Mesenchymal stem cell (in vitro differentiated cells and primary cell): Measurements from ENCODE around the gene TMEM222.

Experiments used
- DNase-seq: peaks from one replicate; pipeline ENCODE4 v3.0.0-alpha.2; 2013
- H2AFZ ChIP-seq: one replicate; pipeline ENCODE4 v1.6.1; 2013; ENCODE audit warnings: low read depth, mild to moderate bottlenecking, control low read depth, inconsistent platforms, low read length, moderate library complexity
- H2AK5ac ChIP-seq: 2 replicates; pipeline ENCODE4 v1.6.1; 2013; ENCODE audit warnings: low read length, moderate library complexity, mild to moderate bottlenecking, inconsistent platforms; ENCODE audit not compliant: severe bottlenecking
- H2BK120ac ChIP-seq: one replicate; pipeline ENCODE4 v1.6.1; 2013; ENCODE audit warnings: low read depth, mild to moderate bottlenecking, inconsistent platforms, low read length, moderate library complexity
- H2BK12ac ChIP-seq, 2 experiments: one replicate each; pipeline ENCODE4 v1.6.1; 2013; ENCODE audit warnings: inconsistent platforms in 2 of 2, low read length in 2 of 2, mild to moderate bottlenecking in 2 of 2, moderate library complexity in 2 of 2, control low read depth in 1 of 2
- H2BK15ac ChIP-seq: one replicate; pipeline ENCODE4 v1.6.1; 2013; ENCODE audit warnings: mild to moderate bottlenecking, low read depth, inconsistent platforms; ENCODE audit not compliant: poor library complexity, severe bottlenecking
- H2BK5ac ChIP-seq: 2 replicates; pipeline ENCODE4 v1.6.1; 2013; ENCODE audit warnings: low read depth, mild to moderate bottlenecking, low read length, control low read depth, inconsistent platforms; ENCODE audit not compliant: poor library complexity, severe bottlenecking
- H3K14ac ChIP-seq, 2 experiments: one replicate each; pipeline ENCODE4 v1.6.1; 2013; ENCODE audit warnings: inconsistent platforms in 2 of 2, low read length in 2 of 2, control low read depth in 1 of 2, mild to moderate bottlenecking in 1 of 2, moderate library complexity in 1 of 2
- H3K18ac ChIP-seq, 2 experiments: one replicate each; pipeline ENCODE4 v1.6.1; 2013; ENCODE audit warnings: inconsistent platforms in 2 of 2, low read length in 2 of 2, control low read depth in 1 of 2, low read depth in 1 of 2, mild to moderate bottlenecking in 1 of 2
- H3K23ac ChIP-seq, 2 experiments: one replicate each; pipeline ENCODE4 v1.6.1; 2013; ENCODE audit warnings: inconsistent platforms in 2 of 2, low read length in 2 of 2, mild to moderate bottlenecking in 2 of 2, moderate library complexity in 2 of 2, control low read depth in 1 of 2
- H3K27ac ChIP-seq: 2 replicates; pipeline ENCODE4 v1.5.1; 2013; ENCODE audit warnings: mild to moderate bottlenecking, moderate library complexity, low read length, control low read depth, inconsistent platforms; ENCODE audit not compliant: poor library complexity, severe bottlenecking
- H3K27me3 ChIP-seq, 2 experiments: 2 replicates each; pipeline versions ENCODE4 v1.6.1 to v1.7.0; 2013; ENCODE audit warnings: low read length in 2 of 2, mild to moderate bottlenecking in 2 of 2, moderate library complexity in 2 of 2, control low read depth in 1 of 2, inconsistent platforms in 1 of 2; ENCODE audit not compliant: control insufficient read depth in 1 of 2, insufficient read depth in 1 of 2
- H3K36me3 ChIP-seq, 2 experiments: 2 replicates each; pipeline versions ENCODE4 v1.6.1 to v1.7.0; 2013; ENCODE audit warnings: low read length in 2 of 2, control low read depth in 1 of 2, inconsistent platforms in 1 of 2, low read depth in 1 of 2, mild to moderate bottlenecking in 1 of 2; ENCODE audit not compliant: insufficient read depth in 2 of 2, control insufficient read depth in 1 of 2
- H3K4ac ChIP-seq, 2 experiments: one replicate each; pipeline ENCODE4 v1.6.1; 2013; ENCODE audit warnings: inconsistent platforms in 2 of 2, low read length in 2 of 2, mild to moderate bottlenecking in 2 of 2, moderate library complexity in 2 of 2, control low read depth in 1 of 2, low read depth in 1 of 2
- H3K4me1 ChIP-seq: 2 replicates; pipeline ENCODE4 v1.6.1; 2013; ENCODE audit warnings: low read depth, low read length, control low read depth; ENCODE audit not compliant: control insufficient read depth, insufficient read depth
- H3K4me2 ChIP-seq: 2 replicates; pipeline ENCODE4 v1.6.1; 2013; ENCODE audit warnings: low read length, mild to moderate bottlenecking, inconsistent platforms; ENCODE audit not compliant: poor library complexity, severe bottlenecking
- H3K4me3 ChIP-seq, 2 experiments: 2 replicates each; pipeline versions ENCODE4 v1.5.1 to v1.7.0; 2013; ENCODE audit warnings: low read length in 2 of 2, mild to moderate bottlenecking in 2 of 2, control low read depth in 1 of 2, low read depth in 1 of 2; ENCODE audit not compliant: insufficient read depth in 1 of 2
- H3K79me1 ChIP-seq: replicated peaks from 2 replicates; pipeline ENCODE4 v1.6.1; 2013; ENCODE audit warnings: mild to moderate bottlenecking, control low read depth, low read length, inconsistent platforms; ENCODE audit not compliant: poor library complexity, severe bottlenecking
- H3K9ac ChIP-seq: 2 replicates; pipeline ENCODE4 v1.7.0; 2013; ENCODE audit warnings: mild to moderate bottlenecking, low read length, moderate library complexity
- H3K9me3 ChIP-seq: 2 replicates; pipeline ENCODE4 v1.7.0; 2013; ENCODE audit warnings: mild to moderate bottlenecking, low read length; ENCODE audit not compliant: control insufficient read depth
- H4K8ac ChIP-seq: one replicate; pipeline ENCODE4 v1.6.1; 2013; ENCODE audit warnings: inconsistent platforms, mild to moderate bottlenecking, low read length, moderate library complexity
- H4K91ac ChIP-seq: one replicate; pipeline ENCODE4 v1.6.1; 2013; ENCODE audit warnings: mild to moderate bottlenecking, low read length, inconsistent platforms
- WGBS: methylation state at CpG from one replicate; pipeline ENCODE4 v1.1.7; 2013; ENCODE audit warnings: mixed read lengths; 5-methylcytosine and 5-hydroxymethylcytosine counted together

Gene TMEM222

DNA sequence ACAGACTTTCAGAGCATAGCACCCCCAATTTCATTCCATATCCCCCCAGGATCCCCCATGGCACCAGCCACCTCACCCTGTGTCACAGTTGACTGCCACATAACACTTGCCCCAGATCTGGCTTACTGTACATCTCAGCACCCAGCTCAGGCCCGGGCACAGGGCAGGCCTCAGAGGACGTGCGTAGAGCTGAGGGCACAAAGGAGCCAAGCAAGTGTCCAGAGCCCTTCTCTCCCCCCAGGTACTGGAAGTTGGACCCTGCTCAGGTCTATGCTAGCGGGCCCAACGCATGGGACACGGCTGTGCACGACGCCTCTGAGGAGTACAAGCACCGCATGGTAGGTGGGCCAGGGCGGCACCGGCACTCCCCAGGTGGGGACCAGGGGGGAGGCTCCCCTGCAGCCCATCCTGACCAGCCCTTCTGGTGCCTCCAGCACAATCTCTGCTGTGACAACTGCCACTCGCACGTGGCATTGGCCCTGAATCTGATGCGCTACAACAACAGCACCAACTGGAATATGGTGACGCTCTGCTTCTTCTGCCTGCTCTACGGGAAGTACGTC is 11.8 kb downstream of the TMEM222 start:
- Histone ChIP-seq H2AFZ (no peak overlapping the region), H3K27me3 (no peaks in the 10 kb centered on the region), H3K36me3 (peaks cover 70 to 71% of the 10 kb centered on the region in 2 experiments), H3K23ac (no peak overlapping the region), H2BK5ac (no peak overlapping the region), H3K27ac (no peak overlapping the region), H3K4me2 (no peak overlapping the region), H3K4me1 (peaks cover 8% of the 10 kb centered on the region), H3K4ac (no peak overlapping the region), H4K91ac (no peak overlapping the region), H2BK12ac (no peak overlapping the region), H3K79me1 (peaks cover 22% of the 10 kb centered on the region), H2BK120ac (no peak overlapping the region), H3K14ac (no peak overlapping the region), H4K8ac (no peak overlapping the region), H3K4me3 (no peak overlapping the region), H3K9ac (no peak overlapping the region), H2AK5ac (no peak overlapping the region), H3K18ac (no peak overlapping the region), H2BK15ac (no peak overlapping the region), H3K9me3 (no peaks in the 10 kb centered on the region)
- WGBS: 95% methylated on average over 17 of the region's 17 CpGs
- no peak for DNase-seq

DNA sequence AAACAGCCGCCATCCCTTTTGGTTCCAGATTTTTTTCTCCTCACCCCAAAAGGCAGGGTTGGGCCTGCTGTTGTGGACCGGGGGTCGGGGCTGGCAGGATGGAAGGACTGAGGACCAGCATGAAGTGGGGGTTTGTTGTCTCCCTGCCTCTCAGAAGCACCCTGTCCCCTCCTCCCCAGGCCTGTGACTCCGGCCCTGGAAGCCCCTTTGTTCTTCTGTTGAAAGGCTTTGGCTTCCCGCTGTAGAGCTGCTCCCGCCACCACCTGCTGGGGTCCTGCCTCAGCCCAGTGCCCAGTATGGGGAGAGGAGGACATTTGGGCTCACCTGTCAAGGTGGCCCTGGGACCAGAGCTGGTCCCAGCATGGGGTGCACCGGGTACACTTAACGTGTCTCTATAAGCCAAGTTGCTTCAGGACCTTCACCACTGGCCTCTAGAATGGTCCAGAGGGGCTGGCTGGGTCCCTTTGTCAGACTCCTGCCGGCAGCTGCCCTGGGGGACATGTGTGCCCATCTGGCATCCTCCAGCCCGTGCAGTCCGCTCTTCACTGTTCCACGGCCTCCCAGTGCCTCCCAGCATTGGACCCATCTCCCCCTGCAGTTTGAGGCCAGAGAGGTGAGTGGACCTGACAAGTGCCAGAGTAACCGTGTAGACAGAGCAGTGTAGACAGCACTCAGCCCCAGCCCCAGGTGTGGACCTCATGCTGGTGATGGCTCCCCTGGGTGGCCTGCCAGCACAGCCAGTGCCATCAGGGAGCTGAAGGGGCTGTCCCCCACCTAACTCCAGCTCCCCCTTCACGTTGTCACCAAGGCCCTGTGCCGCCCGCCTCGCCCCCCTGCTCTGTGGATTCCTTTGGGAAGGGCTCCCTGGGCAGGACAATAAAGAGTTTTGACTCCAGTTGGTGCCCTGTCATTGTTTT is 13.8 kb downstream of the TMEM222 start:
- Histone ChIP-seq H3K4me1 (peaks cover 15% of the 10 kb centered on the region), H2BK12ac (no peak overlapping the region), H2AFZ (no peak overlapping the region), H2BK15ac (peak overlapping the region; percentile 21), H3K18ac (no peak overlapping the region), H4K8ac (no peak overlapping the region), H2AK5ac (no peak overlapping the region), H3K36me3 (peaks cover 60 to 67% of the 10 kb centered on the region in 2 experiments), H3K27ac (no peak overlapping the region), H3K4me2 (no peak overlapping the region), H4K91ac (no peak overlapping the region), H2BK5ac (no peak overlapping the region), H3K27me3 (no peaks in the 10 kb centered on the region), H2BK120ac (no peak overlapping the region), H3K4me3 (no peak overlapping the region), H3K23ac (no peak overlapping the region), H3K79me1 (peaks cover 19% of the 10 kb centered on the region), H3K14ac (no peak overlapping the region), H3K9ac (no peak overlapping the region), H3K4ac (no peak overlapping the region), H3K9me3 (no peaks in the 10 kb centered on the region)
- DNase-seq: no peak
- 92% methylated on average over 15 of the region's 17 CpGs for WGBS

DNA sequence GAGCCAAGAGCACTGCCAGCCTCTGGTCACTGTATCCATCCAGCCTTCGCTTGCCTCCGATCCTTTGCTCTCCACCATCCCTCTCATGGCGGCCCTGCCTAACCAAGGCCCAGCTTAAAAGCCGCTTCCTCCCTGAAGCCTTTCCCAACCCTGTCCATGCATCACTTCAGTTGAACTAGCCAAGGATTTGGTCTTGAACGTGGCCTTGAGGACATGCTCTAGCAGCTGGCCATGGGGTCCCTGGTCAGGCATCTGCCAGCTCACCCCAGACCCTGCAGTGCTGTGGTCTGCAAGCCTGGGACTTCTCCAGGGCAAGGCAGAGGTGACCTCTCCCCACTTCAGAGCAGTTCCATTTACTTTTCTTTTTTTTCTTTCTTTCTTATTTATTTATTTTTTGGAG is 14.8 kb downstream of the TMEM222 start:
- H3K79me1 ChIP-seq: peaks cover 11% of the 10 kb centered on the region
- no peak overlapping the region for H2BK120ac ChIP-seq
- peaks cover 50 to 58% of the 10 kb centered on the region in 2 experiments for H3K36me3 ChIP-seq
- no peaks in the 10 kb centered on the region for H3K9me3 ChIP-seq
- no peak overlapping the region for H3K4me3 ChIP-seq
- peaks cover 17% of the 10 kb centered on the region for H3K4me1 ChIP-seq
- H2BK12ac ChIP-seq: no peak overlapping the region
- no peak overlapping the region for H3K14ac ChIP-seq
- H2AFZ ChIP-seq: no peak overlapping the region
- H4K91ac ChIP-seq: no peak overlapping the region
- H3K9ac ChIP-seq: no peak overlapping the region
- H4K8ac ChIP-seq: no peak overlapping the region
- no peaks in the 10 kb centered on the region for H3K27me3 ChIP-seq
- H3K4me2 ChIP-seq: no peak overlapping the region
- no peak overlapping the region for H3K23ac ChIP-seq
- H3K18ac ChIP-seq: no peak overlapping the region
- H2BK15ac ChIP-seq: no peak overlapping the region
- no peak overlapping the region for H3K4ac ChIP-seq
- DNase-seq: no peak
- H2AK5ac ChIP-seq: no peak overlapping the region
- H3K27ac ChIP-seq: no peak overlapping the region
- over 99% methylated on average over 5 of the region's 5 CpGs for WGBS
- no peak overlapping the region for H2BK5ac ChIP-seq

DNA sequence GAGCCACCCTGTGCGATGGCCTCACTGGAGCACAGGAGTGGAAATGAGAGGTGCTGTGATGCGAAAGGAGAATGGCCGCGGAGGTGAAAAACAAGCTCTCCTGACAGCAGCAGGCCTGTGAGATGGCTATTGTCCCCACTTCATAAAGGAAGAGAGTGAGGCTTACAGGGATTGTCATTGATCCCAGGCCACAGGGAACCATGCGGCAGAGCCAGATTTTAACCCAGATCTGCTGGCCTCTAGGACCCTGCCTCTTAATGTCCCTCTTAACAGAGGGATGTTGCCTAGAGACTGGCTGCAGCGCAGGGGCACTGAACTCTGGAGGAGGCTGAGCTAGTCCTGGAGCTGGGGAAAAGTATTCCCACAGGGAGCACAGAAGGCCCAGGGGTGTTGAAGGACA is 16.8 kb downstream of the TMEM222 start:
- 95% methylated on average over 6 of the region's 6 CpGs for WGBS
- peaks cover 33% of the 10 kb centered on the region for H3K4me1 ChIP-seq
- no peak overlapping the region for H3K14ac ChIP-seq

More for the DNA sequence above, 16.8 kb downstream of the TMEM222 start:
- Histone ChIP-seq H2BK12ac (no peak overlapping the region), H3K9ac (no peak overlapping the region), H3K79me1 (peaks cover 2% of the 10 kb centered on the region), H2BK15ac (no peak overlapping the region), H2AK5ac (peak overlapping the region; percentile 28), H4K91ac (no peak overlapping the region), H3K27me3 (no peaks in the 10 kb centered on the region), H3K27ac (no peak overlapping the region), H4K8ac (peak overlapping the region; percentile 31), H3K9me3 (no peaks in the 10 kb centered on the region), H2BK120ac (no peak overlapping the region), H3K4ac (no peak overlapping the region), H3K23ac (no peak overlapping the region), H3K4me2 (no peak overlapping the region), H2BK5ac (no peak overlapping the region), H3K4me3 (no peak overlapping the region), H2AFZ (no peak overlapping the region), H3K36me3 (peaks cover 32 to 43% of the 10 kb centered on the region in 2 experiments), H3K18ac (no peak overlapping the region)
- DNase-seq: no peak
